GM18909 (cell line): ENCODE results near the gene ZNF516.

ENCODE experiments used
- ATAC-seq: cut with Tn5 transposase; IDR thresholded peaks from one replicate; pipeline ENCODE4 v1.9.1; 2021; ENCODE audit warnings: mild to moderate bottlenecking; ENCODE audit not compliant: unreplicated experiment, poor library complexity

Gene ZNF516

GRCh38 chr18:76318607-76319006 lies 176.4 kb downstream of the ZNF516 start:
- no peak for ATAC-seq

DNA sequence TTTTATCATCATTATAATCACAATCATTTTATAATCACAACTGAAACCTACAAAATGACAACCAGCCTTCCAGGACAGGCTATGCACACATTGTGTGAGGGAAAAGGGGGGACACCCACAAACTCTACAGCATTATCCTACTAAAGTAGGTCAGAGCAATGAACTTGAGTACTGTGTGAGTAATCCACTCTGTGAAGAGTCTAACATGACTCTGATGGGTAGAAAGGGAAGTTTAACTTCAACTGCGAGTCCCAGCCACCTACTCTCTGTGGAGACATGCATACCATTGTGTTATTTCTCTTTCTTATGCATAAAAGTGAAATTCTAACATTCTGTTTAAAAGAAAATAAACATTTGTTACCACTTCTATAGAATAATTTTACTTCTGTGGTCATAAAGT lies 177.9 kb downstream of the ZNF516 start:
- no peak for ATAC-seq

GRCh38 chr18:76315722-76316230 lies 179.3 kb downstream of the ZNF516 start:
- ATAC-seq = no peak

- no peak for ATAC-seq
Measured at GRCh38 chr18:76314496-76314895, 180.5 kb downstream of the ZNF516 start.

- no peak for ATAC-seq
Measured at GRCh38 chr18:76314015-76314414, 181.0 kb downstream of the ZNF516 start.
